T-helper 1 cell (primary cell): ENCODE measurements around the gene SLC25A21.
A peak's percentile ranks its signal among the peaks of the same experiment; 100 is the strongest.
"Not testable (repeated sequence)": the region's sequence is repeated elsewhere in the genome, so short reads cannot be mapped to it uniquely, and the experiment has no call there.

Experiments used
- DNase-seq, 5 donors: peaks; one replicate each; pipeline ENCODE4 v3.0.0-alpha.2; 2012 to 2020
- total RNA-seq, 4 donors: gene quantifications; one replicate each; lab custom pipeline; 2026; lab: John Stamatoyannopoulos, UW

SLC25A21 gene
- 0 reads per million in 4 donors for total RNA-seq

GRCh38 chr14:37172024-37172869, at the start of gene SLC25A21:
Gene SLC25A21, minus strand, starts transcription at chr14:37172606.
- DNase-seq: peak in 1 of 5 donors; percentile 1

GRCh38 chr14:37221073-37221472, 48.7 kb upstream of the SLC25A21 start:
- no peak for DNase-seq

GRCh38 chr14:37215345-37215744, 42.9 kb upstream of the SLC25A21 start:
- DNase-seq: no peak

- DNase-seq: no peak
Measured at GRCh38 chr14:37213016-37213415, 40.6 kb upstream of the SLC25A21 start.

GRCh38 chr14:37210448-37210847, 38.0 kb upstream of the SLC25A21 start:
- no peak for DNase-seq

- DNase-seq: not testable (repeated sequence)
Measured at GRCh38 chr14:37209617-37210016, 37.2 kb upstream of the SLC25A21 start.

GRCh38 chr14:37205623-37206605, 33.5 kb upstream of the SLC25A21 start:
- not testable (repeated sequence) for DNase-seq

GRCh38 chr14:37203423-37203822, 31.0 kb upstream of the SLC25A21 start:
- no peak for DNase-seq

GRCh38 chr14:37202812-37203211, 30.4 kb upstream of the SLC25A21 start:
- no peak for DNase-seq

GRCh38 chr14:37202265-37202664, 29.9 kb upstream of the SLC25A21 start:
- DNase-seq: no peak

- DNase-seq: no peak
Measured at GRCh38 chr14:37201724-37202123, 29.3 kb upstream of the SLC25A21 start.

- no peak for DNase-seq
Measured at GRCh38 chr14:37198907-37199306, 26.5 kb upstream of the SLC25A21 start.

GRCh38 chr14:37198273-37198598, 25.8 kb upstream of the SLC25A21 start:
- no peak for DNase-seq

- DNase-seq: peak in 1 of 5 donors; percentile 13
Measured at GRCh38 chr14:37197421-37198272, 25.2 kb upstream of the SLC25A21 start, which contains the start of gene MIPOL1. Gene MIPOL1, plus strand, starts transcription at chr14:37197937. Its CDS starts 49,952 bp downstream, at chr14:37247889.

GRCh38 chr14:37196604-37197420, 24.4 kb upstream of the SLC25A21 start:
- no peak for DNase-seq

GRCh38 chr14:37195327-37195726, 22.9 kb upstream of the SLC25A21 start:
- DNase-seq: no peak

GRCh38 chr14:37194698-37195097, 22.3 kb upstream of the SLC25A21 start:
- DNase-seq: no peak

- DNase-seq: not testable (repeated sequence)
Measured at GRCh38 chr14:37189733-37190132, 17.3 kb upstream of the SLC25A21 start.

GRCh38 chr14:37187840-37188577, 15.6 kb upstream of the SLC25A21 start:
- DNase-seq: not testable (repeated sequence)

- no peak for DNase-seq
Measured at GRCh38 chr14:37187294-37187693, 14.9 kb upstream of the SLC25A21 start.

- no peak for DNase-seq
Measured at GRCh38 chr14:37186865-37187264, 14.5 kb upstream of the SLC25A21 start.
